AG09309 (cell line): ENCODE results near the gene ACD.

Source experiments
- DNase-seq: peaks from one replicate; pipeline ENCODE4 v3.0.0-alpha.2; 2010; ENCODE audit warnings: low read depth
- H3K4me3 ChIP-seq: 2 replicates; pipeline ENCODE4 v1.5.1; 2011; ENCODE audit warnings: mild to moderate bottlenecking, low read depth, low read length, moderate library complexity; ENCODE audit not compliant: control insufficient read depth
- TF ChIP-seq, protein P1 (sequence below): IDR thresholded peaks from 2 replicates; pipeline ENCODE4 v1.5.1; 2011; ENCODE audit warnings: mild to moderate bottlenecking, low read depth, low read length, inconsistent platforms; ENCODE audit not compliant: insufficient read depth, control insufficient read depth; ENCODE audit errors: missing control alignments

Gene ACD

DNA sequence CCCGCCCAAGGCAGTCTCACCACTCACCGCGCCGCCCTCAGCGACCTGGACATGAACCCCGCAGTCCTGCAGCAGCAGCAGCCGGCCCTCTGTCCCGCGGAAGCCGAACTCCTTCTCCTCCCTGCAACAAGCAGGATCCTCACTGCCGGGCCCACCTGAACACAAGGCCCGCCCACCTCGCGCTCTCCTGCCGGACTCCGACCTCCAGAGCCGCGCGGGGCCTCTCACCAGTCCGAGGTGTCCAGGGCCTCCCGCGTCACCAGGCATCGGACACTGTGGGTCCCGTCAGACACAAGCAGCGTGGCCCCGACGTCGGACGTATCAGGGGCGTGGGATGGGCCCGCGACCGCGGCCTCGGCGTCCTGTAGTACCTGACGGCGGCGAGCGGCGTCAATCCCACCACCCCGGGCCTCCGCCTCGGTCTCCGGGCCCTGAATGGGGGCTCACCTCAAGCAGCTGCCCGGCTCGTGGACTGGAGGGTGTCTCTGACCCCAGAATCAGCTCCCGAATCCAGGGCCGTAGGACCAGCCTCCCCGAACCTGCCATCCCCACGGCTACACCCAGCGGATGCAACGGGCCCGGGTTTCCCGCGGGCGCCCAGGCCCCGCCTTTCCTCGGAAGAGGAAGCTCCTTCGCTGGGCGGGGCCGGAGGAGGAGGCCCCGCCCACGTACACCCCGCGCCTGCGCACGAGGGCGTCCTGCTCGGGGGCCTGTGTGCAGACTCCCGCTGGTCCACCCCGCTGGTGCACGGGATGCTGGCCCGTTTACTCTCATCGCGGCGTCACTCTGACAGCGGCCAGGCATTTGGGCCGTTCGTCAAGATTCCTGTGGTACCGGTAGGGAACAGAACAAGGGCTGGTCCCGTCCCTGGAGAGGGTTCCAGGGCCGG lies at the start of gene ACD:
TSS of gene ACD (minus strand) at position 586 of the 889 bp plus-strand sequence. CDS start at position 546, 40 bp downstream.
- TF ChIP-seq, protein P1, sequence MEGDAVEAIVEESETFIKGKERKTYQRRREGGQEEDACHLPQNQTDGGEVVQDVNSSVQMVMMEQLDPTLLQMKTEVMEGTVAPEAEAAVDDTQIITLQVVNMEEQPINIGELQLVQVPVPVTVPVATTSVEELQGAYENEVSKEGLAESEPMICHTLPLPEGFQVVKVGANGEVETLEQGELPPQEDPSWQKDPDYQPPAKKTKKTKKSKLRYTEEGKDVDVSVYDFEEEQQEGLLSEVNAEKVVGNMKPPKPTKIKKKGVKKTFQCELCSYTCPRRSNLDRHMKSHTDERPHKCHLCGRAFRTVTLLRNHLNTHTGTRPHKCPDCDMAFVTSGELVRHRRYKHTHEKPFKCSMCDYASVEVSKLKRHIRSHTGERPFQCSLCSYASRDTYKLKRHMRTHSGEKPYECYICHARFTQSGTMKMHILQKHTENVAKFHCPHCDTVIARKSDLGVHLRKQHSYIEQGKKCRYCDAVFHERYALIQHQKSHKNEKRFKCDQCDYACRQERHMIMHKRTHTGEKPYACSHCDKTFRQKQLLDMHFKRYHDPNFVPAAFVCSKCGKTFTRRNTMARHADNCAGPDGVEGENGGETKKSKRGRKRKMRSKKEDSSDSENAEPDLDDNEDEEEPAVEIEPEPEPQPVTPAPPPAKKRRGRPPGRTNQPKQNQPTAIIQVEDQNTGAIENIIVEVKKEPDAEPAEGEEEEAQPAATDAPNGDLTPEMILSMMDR, result no peak
- H3K4me3 ChIP-seq, result peak within 1 kb of the TSS; percentile 87
- DNase-seq, result no peak

GRCh38 chr16:67709050-67709449 lies 49.0 kb upstream of the ACD start:
- DNase-seq, result no peak
- H3K4me3 ChIP-seq, result no peak overlapping the region
- TF ChIP-seq, protein P1, result no peak

- no peak overlapping the region for H3K4me3 ChIP-seq
- DNase-seq, result peak; percentile 28
- TF ChIP-seq, protein P1, result no peak
Observed at GRCh38 chr16:67708368-67708771, 48.3 kb upstream of the ACD start.

GRCh38 chr16:67707790-67708189 lies 47.7 kb upstream of the ACD start:
- TF ChIP-seq, protein P1, result no peak
- no peak overlapping the region for H3K4me3 ChIP-seq
- no peak for DNase-seq

GRCh38 chr16:67707210-67707609 lies 47.1 kb upstream of the ACD start:
- TF ChIP-seq, protein P1, result no peak
- H3K4me3 ChIP-seq, result no peak overlapping the region
- no peak for DNase-seq

DNA sequence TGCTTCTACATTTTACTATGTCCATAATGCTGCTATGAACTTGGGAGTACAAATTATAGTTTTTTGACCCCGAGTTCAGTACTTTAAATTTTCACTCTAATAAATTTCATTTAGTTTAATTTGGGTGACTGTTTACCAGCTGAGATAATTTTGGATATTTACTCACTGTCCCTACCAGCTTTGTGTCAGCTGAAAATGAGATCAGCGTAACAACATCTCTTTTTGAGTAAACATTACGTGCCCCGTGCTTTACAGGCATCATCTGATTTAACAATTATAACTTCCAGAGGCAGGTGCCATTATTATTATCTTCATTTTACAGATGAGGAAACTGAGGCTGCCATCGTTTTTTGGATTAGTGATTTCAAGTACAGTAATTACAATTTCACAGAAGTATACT lies 44.0 kb upstream of the ACD start:
- TF ChIP-seq, protein P1, result no peak

More for the DNA sequence above, 44.0 kb upstream of the ACD start:
- no peak for DNase-seq
- H3K4me3 ChIP-seq, result no peak overlapping the region
